Dermis blood vessel endothelial cell (primary cell): ENCODE results near the gene EIF2AK2. TPM values are rescaled to one million over a fixed set of nuclear protein-coding genes. Genes with fewer than 3 reads are reported as not detected.

Source experiments
- DNase-seq: peaks from one replicate; pipeline ENCODE4 v3.0.0; 2010
- total RNA-seq: library from RNA; depleted of rRNA; stranded (reverse); fragments of >200 nt; gene quantifications from 2 replicates; pipeline ENCODE4 v1.2.3, GENCODE V29; 2014

Gene EIF2AK2
- total RNA-seq, 1 donor from 2014 or later: 18.9 TPM

GRCh38 chr2:37168217-37168981, 11.6 kb upstream of the EIF2AK2 start:
- peak; percentile 73 for DNase-seq

- DNase-seq: peak; percentile 6
Measured at GRCh38 chr2:37167636-37168180, 10.9 kb upstream of the EIF2AK2 start.

- no peak for DNase-seq
Measured at GRCh38 chr2:37164757-37165156, 8.0 kb upstream of the EIF2AK2 start.

- DNase-seq: peak; percentile 58
Measured at GRCh38 chr2:37156071-37156856, 516 bp downstream of the EIF2AK2 start.

GRCh38 chr2:37154785-37155184, 2.0 kb downstream of the EIF2AK2 start:
- DNase-seq: no peak

GRCh38 chr2:37153224-37153623, 3.6 kb downstream of the EIF2AK2 start:
- no peak for DNase-seq

- peak; percentile 57 for DNase-seq
Measured at GRCh38 chr2:37149626-37150322, 7.0 kb downstream of the EIF2AK2 start.

- no peak for DNase-seq
Measured at GRCh38 chr2:37148325-37148724, 8.5 kb downstream of the EIF2AK2 start.

- no peak for DNase-seq
Measured at GRCh38 chr2:37146062-37146461, 10.7 kb downstream of the EIF2AK2 start.

GRCh38 chr2:37143974-37144373, 12.8 kb downstream of the EIF2AK2 start:
- DNase-seq: no peak

GRCh38 chr2:37142546-37142945, 14.2 kb downstream of the EIF2AK2 start:
- no peak for DNase-seq

GRCh38 chr2:37132914-37133313, 23.9 kb downstream of the EIF2AK2 start:
- DNase-seq: no peak

GRCh38 chr2:37125416-37125815, 31.4 kb downstream of the EIF2AK2 start:
- DNase-seq: no peak

GRCh38 chr2:37119157-37119556, 37.6 kb downstream of the EIF2AK2 start:
- DNase-seq: no peak

GRCh38 chr2:37117566-37117965, 39.2 kb downstream of the EIF2AK2 start:
- DNase-seq: no peak

GRCh38 chr2:37111958-37112357, 44.8 kb downstream of the EIF2AK2 start:
- no peak for DNase-seq

- DNase-seq: peak; percentile 5
Measured at GRCh38 chr2:37110306-37111212, 46.2 kb downstream of the EIF2AK2 start.

GRCh38 chr2:37109523-37109922, 47.3 kb downstream of the EIF2AK2 start:
- no peak for DNase-seq

GRCh38 chr2:37105150-37105549, 51.6 kb downstream of the EIF2AK2 start:
- DNase-seq: no peak

- no peak for DNase-seq
Measured at GRCh38 chr2:37104178-37104577, 52.6 kb downstream of the EIF2AK2 start.

GRCh38 chr2:37102588-37102987, 54.2 kb downstream of the EIF2AK2 start:
- DNase-seq: no peak

GRCh38 chr2:37100054-37100453, 56.7 kb downstream of the EIF2AK2 start:
- no peak for DNase-seq
